Fibroblast of gingiva (primary cell): ENCODE measurements around the gene ROR1.
A peak's percentile ranks its signal among the peaks of the same experiment; 100 is the strongest.

Experiments
- DNase-seq: peaks from one replicate; pipeline ENCODE4 v3.0.0-alpha.2; 2011; ENCODE audit warnings: low read depth

The ROR1 gene

DNA sequence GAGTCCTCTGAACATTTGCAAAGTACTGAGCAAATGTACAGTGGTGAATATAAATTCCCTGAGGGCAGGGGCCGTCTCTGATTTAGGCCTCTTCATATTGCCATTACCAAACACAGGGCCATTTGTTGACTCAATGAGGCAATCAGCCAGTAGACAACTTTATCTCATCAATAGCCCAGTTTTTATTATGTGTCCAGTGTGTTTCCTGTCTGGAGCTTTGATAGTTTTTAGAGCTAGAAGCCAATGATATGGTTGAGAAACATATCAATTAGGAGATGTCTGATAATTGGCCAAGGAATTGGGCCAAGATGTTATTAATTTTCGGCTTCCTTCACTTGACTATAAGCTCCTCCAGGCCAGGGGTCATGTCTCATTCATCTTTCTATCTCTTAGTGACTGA lies 163.0 kb downstream of the ROR1 start:
- DNase-seq: no peak

DNA sequence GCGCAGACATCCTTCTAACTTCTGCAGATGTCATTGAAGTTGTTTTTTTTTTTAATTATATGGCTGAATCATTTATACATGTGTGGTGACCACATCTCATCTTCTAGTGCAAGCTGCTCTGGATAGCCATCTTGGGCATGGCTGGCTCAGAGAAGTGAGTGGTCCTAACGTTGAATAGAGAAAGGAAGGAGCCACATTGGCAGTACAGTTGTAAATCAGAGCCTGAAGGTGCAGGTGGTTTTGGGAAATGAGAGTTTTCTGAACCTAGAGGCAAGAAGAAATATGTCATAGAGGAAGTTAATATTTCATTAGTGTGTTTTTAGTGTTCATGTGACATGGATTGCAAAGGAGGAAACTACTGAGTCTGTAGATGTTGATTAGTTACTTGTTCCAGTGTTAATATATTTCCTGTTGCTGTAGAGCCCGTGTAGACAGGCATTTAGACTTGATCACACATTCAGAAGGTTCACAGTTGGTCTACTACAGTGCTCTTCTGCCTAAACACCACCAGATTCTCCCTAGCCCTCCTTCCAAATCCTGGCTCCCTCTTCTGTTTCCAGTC lies 163.7 kb downstream of the ROR1 start:
- no peak for DNase-seq

DNA sequence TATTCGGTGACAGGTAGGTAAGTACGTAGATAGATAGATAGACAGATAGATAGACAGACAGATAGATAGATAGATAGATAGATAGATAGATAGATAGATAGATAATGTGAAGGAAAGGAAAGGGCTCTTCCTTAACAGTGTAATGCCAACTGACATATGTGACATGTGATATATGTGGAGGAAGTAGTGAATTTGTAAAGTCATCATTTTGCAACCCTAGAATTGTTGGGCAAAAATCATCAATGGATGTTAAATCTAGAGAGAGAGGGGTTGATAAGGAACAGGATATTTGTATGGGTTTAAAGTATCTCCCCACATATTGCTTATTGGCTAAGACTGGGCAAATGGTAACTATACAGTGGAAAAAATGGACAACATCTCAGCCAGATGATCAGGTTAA lies 166.6 kb downstream of the ROR1 start:
- DNase-seq: no peak

DNA sequence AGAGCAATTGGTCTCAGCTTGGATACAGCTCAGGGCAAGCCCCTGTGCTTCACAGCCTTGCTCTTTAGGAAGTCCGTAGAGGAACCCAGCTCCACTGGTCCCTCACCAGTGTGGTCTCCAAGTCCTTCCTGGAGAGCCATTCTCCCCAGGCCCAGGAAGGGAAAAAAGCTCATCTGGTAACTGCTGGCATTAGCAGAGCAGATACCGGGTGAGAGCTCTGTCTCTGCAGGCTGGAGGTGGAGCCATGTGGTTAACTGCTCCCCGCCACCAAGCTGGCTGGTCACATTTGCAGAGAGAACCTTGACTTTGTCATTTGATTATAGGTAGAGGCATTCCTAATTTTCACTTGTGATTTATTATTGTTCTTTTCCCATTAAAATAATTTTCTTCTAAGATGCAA lies 169.6 kb downstream of the ROR1 start:
- DNase-seq: no peak

DNA sequence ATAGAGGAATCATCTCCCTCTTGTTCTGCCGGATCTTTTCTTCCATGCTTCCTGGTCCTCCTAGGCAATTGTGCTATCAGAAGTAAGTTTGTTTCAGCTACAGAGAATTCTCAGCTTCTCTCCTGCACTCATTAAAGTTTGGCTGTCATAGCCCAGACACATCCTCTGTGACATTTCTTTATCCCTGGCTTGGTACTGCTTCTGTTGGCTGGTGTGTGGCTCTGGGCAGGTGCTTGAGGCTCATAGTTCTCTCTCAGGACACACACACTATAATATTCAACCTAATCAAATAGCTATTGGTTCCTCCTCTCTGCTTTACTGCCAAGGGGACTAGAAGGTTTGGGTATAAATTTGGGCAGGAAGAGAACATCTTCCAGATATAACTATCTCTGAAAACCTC lies 172.1 kb downstream of the ROR1 start:
- no peak for DNase-seq

DNA sequence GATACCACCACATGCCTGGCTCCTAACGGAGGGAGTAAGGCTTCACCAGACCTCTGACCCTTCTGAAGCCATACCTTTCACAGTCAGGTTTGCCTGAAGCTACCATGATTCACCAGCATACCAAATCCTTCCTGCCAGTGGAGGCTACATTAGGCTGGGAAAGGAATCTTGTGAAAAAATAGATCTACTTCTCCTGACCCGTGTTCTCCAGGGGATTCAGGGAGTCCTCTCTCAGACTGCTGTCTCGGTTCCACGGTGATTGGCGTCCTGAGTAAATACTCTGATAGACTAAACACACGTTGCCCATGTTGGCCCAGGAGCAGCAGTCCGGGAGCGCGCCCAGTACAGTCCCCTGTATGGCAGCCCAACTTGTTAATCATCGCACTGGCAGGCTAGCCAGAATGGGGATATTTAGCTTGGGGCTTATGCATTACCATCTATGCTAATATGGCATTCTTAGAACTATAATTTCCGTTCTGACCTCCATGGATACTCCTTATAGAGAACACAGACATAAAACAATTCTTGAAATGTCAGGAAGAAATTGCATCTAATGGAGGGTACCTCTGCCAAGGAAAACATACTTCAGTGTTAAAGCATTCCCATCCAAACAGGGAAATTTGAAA lies 173.2 kb downstream of the ROR1 start:
- DNase-seq: peak; percentile 13

DNA sequence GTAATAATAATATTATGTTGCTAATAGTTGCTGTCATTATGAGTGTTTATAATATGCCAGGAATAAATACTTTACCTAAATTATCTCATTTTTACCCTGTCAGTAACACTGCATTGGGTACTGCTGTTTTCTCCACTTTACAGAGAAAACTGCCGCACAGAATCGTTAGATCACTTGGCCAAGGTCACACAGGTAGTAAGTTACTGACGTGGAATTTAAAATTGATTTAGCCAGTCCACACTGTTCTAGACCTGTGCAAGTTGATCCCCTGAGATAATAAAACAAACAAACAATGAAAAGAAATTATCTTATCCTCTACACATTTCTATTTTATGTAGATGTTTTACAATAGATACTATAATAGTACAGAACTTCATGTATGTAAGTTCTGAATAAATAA lies 174.1 kb downstream of the ROR1 start:
- DNase-seq: no peak

DNA sequence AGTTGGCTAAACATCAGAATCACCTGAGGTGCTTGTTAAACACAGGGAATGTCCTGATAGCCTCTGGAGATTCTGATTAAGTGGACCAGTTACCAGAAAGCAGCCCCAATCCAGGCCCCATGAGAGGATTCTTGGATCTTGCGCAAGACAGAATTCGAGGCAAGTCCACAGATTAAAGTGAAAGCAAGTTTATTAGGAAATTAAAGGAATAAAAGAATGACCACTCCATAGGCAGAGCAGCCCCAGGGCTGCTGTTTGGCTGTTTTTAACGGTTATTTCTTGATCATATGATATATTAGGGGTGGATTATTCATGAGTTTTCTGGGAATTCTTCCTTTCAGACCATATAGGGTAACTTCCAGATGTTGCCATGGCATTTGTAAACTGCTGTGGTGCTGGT lies 176.2 kb downstream of the ROR1 start:
- peak; percentile 52 for DNase-seq

DNA sequence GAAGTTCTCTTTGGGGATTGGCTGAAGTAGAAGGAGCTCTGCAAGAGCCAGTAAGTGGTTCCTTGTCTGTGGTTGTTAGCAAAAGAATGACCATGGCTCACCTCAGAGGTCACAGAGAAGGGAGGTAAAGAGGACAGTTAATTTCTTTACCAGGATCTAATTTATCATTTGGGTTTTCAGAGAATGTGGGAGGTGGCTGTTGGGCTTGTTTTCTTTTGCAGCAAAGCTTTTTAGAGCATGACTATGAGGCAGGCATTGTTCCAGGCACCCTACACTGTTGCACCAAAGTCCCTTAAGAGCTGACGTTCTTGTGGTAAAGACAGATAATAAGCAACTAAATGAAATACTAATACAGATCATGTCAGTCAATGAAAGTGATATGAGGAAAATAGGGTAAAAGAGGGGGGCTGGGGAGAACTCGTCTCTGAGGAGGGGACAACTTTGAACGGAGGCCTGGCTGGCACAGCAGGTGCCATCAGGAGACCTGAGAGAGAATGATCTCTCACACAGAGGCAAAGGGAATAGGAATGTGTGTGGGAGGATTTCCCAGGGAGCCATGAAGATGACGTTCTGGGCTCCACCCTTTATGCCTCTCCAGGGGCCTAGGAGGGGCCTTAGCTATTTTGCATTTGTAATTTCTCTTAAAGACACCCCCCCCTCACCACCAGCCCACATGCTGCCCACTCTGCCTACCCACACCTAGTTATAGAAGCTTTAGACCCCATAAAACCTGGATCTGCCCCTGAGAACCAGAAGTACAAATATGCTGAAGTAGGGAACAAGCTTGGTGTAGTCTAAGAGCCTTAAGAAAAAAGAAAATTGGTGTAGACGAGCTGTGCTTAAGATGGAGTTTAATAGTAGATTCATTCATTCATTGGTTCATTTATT lies 177.5 kb downstream of the ROR1 start:
- no peak for DNase-seq

DNA sequence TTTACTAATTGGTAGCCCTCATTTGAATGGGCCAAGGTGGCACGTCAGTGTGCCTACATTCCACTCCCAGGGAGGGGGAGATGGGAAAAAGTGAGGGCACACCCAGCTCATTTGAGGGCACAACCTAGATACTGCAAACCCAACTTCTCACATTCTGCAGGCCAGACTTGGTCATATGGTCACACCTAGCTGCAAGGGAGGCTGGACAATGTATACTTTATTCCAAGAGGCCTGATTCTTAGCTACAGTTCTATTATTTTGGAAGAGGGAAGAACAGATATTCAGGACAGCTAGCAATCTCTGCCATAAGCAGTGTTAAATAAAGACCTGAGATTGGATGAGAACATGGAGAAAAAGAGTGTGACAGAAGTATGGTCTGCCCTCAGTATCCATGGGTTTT lies 180.4 kb downstream of the ROR1 start:
- DNase-seq: no peak

DNA sequence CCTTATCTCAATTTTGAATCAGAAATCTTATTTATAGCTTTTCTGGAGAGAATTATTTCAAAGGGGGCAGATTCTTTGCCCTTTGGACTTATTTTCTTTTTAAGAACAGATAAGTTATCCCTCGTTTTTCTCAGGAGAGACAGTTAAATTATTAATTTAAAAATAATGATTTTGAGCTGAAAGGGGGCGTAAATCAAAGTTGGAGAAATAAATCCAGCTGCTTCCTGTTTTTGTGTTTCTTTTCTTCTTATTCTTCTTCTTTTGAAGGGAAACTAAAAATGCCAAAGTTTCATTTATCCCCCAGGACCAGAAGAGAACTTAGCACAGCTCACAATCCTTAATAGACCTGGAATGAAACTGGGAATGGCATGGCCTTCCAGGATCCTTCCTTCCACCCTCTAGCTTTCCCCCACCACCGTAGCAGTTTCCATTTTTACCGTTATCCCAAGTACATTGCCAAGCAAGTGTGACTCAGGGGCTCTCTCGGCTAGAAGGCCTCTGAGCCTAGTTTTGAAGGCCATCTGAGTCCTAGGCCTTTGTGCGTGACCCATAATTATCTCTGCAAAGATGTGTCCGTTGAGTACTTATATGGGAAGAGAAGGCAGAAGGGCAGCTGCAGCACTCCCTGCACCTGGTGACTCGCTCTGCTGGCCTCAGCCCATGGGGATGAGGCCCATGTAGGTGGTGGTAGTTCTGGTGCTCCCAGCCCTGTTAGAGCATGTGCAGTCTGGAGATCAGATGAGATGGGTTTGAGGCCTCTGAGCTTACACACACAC lies 181.7 kb downstream of the ROR1 start:
- DNase-seq: no peak

DNA sequence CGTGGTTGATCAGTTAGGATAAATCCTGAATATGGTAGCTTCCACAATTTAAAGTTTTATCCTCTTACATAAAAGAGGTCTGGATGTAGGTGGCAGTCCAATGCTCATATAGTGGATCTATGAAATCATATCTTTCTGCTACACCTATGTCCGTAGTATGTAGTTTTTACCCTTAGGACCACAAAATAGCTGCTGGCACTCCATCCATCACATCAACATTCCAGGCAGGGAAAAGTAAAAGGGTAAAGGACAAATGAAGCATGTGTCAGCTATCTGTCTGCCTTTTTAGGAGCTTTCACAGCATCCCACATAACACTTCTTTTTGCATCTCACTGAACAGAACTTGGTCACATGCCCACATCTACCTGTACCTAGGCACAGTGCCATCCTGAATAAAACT lies 184.7 kb downstream of the ROR1 start:
- DNase-seq: no peak

DNA sequence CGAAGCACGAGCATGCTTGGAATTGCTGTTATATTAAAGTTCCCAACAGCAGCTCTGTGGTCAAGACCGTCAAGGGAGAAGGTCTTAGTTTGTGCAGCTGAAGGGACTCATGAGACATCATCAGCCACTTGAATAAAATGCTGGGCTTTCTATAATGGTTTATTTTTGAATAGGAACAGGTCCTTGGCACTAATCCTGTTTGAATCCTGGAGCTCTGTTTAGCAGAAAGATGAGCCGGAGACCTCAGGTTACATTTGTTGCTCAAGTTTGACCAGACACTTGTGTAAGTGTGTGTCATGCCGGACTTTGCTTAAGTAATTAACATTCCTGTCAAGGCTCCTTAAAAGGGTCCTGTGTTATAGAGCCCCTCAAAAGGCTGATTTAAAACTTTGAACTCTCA lies 186.5 kb downstream of the ROR1 start:
- DNase-seq: peak; percentile 84

DNA sequence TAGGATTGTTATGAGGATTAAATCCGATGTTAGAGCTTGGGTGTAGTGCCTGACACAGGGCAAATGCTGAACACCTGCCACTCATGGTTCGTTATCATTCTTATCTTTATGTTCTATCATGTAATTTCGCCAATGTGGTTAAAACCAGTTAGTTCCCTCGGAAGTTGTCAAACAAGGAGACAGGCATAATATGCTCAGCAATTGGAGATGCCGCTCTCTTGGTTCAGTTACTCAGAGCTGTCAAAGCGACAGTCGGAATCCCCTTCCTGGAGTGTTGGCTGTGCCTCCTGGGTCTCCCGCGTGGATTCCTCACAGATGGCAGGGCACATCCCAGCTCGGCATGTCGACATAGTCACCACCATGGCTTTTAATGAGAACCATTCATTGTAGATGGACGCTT lies 192.2 kb downstream of the ROR1 start:
- no peak for DNase-seq

DNA sequence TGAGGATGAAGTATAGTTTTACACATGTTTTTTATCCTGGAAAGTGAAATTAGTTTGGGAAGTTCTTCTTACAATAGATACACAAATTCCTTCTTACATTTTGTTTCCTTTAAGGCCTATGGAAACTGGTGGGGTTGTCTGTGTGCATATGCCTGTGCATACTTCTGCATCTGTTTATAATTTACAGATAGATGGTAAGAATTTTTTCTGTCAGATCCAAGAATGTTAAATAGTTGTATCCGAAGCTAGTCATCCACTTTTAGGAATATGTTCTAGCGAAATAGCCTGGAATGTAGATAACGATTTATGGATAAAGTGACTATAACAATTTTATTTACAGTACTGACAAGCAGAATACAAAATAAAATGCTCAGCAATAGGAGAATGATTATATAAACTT lies 194.1 kb downstream of the ROR1 start:
- peak; percentile 53 for DNase-seq

DNA sequence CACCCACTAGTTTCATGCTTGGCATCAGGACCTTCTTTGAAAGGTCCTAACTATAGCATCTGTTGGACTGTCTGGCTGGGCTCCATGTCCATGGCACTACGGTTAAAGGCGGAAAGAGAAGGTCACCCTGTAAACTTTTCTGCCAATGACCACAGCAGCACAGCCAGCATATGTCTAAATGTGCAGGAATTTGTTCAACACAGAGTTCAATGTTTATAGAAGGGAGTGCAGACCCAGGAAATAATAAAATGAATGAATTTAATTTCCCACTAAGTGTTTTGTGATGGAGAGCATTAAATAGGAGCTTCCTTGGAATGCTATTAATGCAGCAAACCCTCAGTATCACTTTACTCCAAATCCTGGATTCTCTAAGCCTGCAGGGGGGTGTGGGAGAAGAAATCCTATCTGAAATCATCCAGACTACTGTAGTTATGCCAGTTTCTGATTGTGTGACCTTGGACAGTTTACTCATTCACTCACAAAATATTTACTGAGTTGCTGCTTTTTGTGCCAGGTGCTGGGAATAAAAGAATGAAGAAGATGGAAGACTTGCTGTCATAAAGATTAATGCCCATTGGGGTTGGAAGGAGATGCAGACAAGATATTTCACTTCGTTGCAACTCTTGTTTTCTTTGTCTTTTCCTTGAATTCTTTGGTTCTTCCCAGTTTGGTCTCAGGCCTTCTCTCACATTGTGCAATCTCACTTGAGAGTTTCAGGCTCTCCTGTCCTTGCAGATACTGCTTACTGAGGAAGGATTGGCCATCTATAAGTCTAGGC lies 195.0 kb downstream of the ROR1 start:
- peak; percentile 81 for DNase-seq

DNA sequence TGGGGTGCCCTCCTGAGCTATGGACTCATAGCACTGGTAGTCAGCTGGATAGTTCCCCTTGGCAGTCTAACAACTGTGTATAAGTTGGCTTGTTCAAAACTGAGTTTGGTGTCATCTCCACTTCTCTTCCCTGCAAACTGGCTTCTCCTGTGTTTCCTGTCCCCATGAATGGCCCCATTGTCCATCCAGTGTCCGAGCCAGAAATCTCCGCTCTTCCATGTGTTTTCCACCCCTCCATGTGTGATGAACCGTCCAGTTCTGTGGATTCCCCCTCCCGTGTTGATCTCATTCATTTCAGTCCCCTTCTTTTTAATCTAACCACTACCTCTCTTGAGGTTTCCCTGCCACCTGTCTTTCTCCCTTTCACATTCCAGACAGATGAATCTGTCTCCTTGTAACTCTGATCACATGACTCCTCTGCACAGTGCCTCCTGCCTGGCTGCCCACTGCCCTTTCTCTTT lies 195.7 kb downstream of the ROR1 start:
- no peak for DNase-seq

DNA sequence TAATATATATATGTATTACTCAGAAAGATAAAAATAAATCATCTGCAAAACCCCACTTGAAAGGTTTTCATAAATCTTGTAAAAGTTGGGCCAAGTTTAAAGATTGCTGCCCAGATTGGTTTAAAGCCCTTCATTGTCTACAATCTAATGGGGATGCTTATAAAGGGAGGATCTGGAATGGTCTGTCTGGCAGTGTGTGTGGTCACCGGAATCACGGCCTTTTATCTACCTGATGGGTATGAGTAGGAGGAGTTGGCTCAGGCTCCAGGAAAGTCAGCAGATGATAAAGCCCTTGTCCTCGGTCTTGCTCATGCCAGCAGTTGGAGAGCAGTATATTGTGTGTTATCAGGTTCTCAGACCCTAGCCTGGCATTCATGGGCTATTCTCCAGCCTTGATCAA lies 197.7 kb downstream of the ROR1 start:
- DNase-seq: no peak

DNA sequence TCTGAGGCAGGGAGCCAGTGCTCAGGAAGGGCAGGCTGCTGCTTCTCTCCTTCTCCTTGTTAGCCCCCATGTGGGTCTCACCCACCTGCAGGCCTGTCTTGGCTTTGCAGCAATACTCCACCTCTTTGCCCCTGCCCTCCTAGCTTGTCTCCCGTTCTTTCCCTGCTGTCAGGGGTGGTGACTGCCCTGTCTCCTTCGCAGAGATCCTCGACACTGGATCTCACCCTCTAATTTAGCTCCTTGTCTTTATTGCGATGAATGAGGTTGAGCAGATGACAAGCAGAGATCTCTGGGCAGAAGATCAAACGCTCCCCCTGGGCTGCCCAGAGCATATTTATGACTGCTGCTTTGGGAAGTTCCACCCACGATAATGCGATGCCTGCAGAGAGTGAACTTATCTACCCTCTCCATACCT lies 199.2 kb downstream of the ROR1 start:
- DNase-seq: no peak

DNA sequence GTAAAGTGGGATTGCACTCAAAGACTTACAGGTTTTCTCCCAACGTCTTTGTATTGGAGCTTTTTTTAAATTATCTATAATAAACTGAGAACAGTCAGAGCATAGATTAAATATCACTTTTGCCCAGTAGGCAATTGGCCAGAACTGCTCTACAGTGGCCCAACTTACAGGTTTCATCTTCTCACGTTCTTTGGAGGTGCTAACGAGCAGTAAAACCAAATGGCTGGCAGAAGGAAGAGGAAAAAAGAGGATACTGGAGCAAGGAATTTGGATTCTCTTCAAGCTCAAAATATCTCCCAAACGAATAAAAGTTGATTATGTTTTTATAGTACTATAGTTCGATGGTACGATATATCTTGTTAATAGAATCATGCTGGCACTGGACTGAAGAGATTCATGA lies 201.1 kb downstream of the ROR1 start:
- DNase-seq: no peak

DNA sequence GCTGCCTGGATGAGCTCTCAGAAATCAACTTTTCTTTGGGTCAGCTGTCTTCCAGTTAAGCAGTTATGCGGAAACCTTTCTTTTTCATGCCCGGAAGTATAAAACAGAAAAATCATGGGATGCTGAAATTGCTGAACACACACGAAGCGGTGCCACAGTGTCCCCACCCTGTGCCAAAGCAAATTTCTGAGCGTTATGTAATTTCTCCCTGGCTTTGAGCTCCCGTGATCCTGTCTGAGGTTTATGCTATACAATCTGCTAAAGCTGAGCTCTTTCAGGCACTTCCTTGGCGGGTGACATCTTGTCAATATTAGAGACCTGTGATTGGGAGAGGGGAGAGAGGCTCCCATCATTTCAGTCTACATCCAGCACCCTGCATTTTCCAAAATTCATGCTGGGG lies 201.7 kb downstream of the ROR1 start:
- peak; percentile 4 for DNase-seq

DNA sequence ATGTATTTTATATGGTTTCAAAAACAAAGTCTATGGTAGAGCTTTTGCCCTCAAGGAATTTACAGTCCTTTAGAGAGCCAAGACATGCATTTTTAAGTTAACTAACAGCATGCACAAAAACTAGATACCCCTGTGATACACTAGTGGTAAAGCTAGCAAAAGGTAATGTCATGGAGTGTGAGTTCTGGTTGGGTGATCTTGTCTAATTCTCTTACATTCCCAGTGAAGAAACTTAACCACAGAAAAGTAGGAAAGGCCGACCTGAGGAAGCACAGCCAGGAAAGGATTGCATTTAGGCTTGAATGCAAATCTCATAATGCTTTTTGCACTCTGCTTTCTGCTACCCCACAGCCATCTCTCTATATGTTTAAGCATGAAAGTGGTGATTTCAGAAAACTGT lies 202.2 kb downstream of the ROR1 start:
- no peak for DNase-seq
